ENCODE data around the gene TCL1A. TPM values are rescaled to one million over a fixed set of nuclear protein-coding genes. Genes with fewer than 3 reads are reported as not detected.

TCL1A gene
- total RNA-seq, 1 experiment from 2014 or later, result not detected

- H4K20me1 ChIP-seq (ENCODE audit: control insufficient read depth, insufficient read depth, insufficient read length), result no peaks in the 10 kb centered on the region
- H4K8ac ChIP-seq (replicated peaks; ENCODE audit: insufficient read length, low read depth, low read length), result no peak overlapping the region
- H3K79me1 ChIP-seq (ENCODE audit: insufficient read depth, low read depth, low read length, poor library complexity, severe bottlenecking), result no peaks in the 10 kb centered on the region
- no peaks in the 10 kb centered on the region for H3K36me3 Mint-ChIP-seq (ENCODE audit: insufficient read depth in 1 of 3, low read depth in 3 of 3)
- H3K56ac ChIP-seq (ENCODE audit: insufficient read length, low read depth, low read length), result no peak overlapping the region
- H3K79me2 ChIP-seq (ENCODE audit: insufficient read depth, low read length), result no peaks in the 10 kb centered on the region
- H2BK20ac ChIP-seq (ENCODE audit: low read depth, low read length, poor library complexity, severe bottlenecking), result no peak overlapping the region
- H3K4ac ChIP-seq (ENCODE audit: low read depth, low read length), result no peak overlapping the region
- no peak for TF ChIP-seq CTCF (conservative IDR thresholded peaks at IDR 0.05)
- no peak for DNase-seq
- H3K27ac Mint-ChIP-seq, result no peak overlapping the region
- H3K18ac ChIP-seq (ENCODE audit: insufficient read length, low read depth, low read length), result no peak overlapping the region
- peaks cover 11% of the 10 kb centered on the region for H3K27me3 Mint-ChIP-seq (ENCODE audit: low read depth)
- H3K27ac ChIP-seq (ENCODE audit: insufficient read length, low read depth, low read length), result no peak overlapping the region
- no peak overlapping the region for H2BK15ac ChIP-seq (ENCODE audit: low read depth, low read length)
- no peak overlapping the region for H3K4me3 Mint-ChIP-seq
- H3K14ac ChIP-seq (ENCODE audit: insufficient read depth, low read length), result no peak overlapping the region
- H2BK12ac ChIP-seq (ENCODE audit: insufficient read length, low read depth, low read length), result no peak overlapping the region
- H4K91ac ChIP-seq (ENCODE audit: insufficient read length, low read depth, low read length), result no peak overlapping the region
- no peak overlapping the region for H3K4me2 ChIP-seq (ENCODE audit: insufficient read depth, insufficient read length, low read length)
- no peak overlapping the region for H2BK5ac ChIP-seq (ENCODE audit: insufficient read length, low read length)
- no CpG with 5 or more reads among the region's 1 CpG for WGBS (ENCODE audit: extremely low coverage, insufficient read length, low lambda C conversion rate)
- H3K9me3 Mint-ChIP-seq, result peaks cover 0 to 3% of the 10 kb centered on the region in 2 experiments; a peak in 1 of 5 replicates
- H3K23ac ChIP-seq (ENCODE audit: insufficient read length, low read depth, low read length), result no peak overlapping the region
- H4K5ac ChIP-seq (ENCODE audit: insufficient read length, low read depth, low read length), result no peak overlapping the region
- H3T11ph ChIP-seq (ENCODE audit: low read length), result no peak overlapping the region
- no peaks in the 10 kb centered on the region for H3K9me3 ChIP-seq (ENCODE audit: control insufficient read depth, low read depth, low read length)
- no peaks in the 10 kb centered on the region for H3K23me2 ChIP-seq (ENCODE audit: insufficient read length, low read depth, low read length, poor library complexity, severe bottlenecking)
- no peaks in the 10 kb centered on the region for H3K27me3 ChIP-seq (ENCODE audit: insufficient read depth, low read length)
- no peak overlapping the region for H2BK120ac ChIP-seq (ENCODE audit: low read depth, low read length, poor library complexity, severe bottlenecking)
- no peak overlapping the region for H2AK5ac ChIP-seq (ENCODE audit: insufficient read length, low read length)
- no peak overlapping the region for H3K9ac ChIP-seq (ENCODE audit: extremely low read depth, insufficient read length, low read length)
- peaks cover 3 to 7% of the 10 kb centered on the region in 2 experiments for H3K4me1 Mint-ChIP-seq
- H3K4me1 ChIP-seq (ENCODE audit: insufficient read depth, low read length), result no peaks in the 10 kb centered on the region
- H2AFZ ChIP-seq (ENCODE audit: low read length), result no peak overlapping the region
Measured at GRCh38 chr14:95722525-95723190, 8.7 kb upstream of the TCL1A start.

Data from H9 (cell line).